ENCODE data around the gene MYCBP2.

DNA sequence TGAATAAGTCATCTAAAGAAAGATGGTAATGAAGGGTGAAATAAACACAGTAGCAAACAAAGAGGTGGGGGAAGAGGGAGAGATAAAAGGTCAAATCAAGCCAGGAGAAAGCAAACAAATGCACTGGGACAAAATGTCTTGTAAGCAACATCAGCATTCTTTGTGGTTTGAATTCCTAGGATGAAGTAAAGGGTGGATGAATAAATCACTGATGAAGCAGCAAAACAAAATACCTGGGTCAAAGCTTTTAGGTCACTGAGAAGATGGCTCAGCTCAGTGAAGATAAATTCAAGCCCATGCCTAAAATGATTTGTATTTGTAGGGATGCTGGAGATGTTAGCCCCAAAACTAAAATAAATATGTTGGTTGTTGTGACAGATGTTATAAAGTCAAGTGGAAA, 213.4 kb downstream of the MYCBP2 start:
- TF ChIP-seq, protein P1, sequence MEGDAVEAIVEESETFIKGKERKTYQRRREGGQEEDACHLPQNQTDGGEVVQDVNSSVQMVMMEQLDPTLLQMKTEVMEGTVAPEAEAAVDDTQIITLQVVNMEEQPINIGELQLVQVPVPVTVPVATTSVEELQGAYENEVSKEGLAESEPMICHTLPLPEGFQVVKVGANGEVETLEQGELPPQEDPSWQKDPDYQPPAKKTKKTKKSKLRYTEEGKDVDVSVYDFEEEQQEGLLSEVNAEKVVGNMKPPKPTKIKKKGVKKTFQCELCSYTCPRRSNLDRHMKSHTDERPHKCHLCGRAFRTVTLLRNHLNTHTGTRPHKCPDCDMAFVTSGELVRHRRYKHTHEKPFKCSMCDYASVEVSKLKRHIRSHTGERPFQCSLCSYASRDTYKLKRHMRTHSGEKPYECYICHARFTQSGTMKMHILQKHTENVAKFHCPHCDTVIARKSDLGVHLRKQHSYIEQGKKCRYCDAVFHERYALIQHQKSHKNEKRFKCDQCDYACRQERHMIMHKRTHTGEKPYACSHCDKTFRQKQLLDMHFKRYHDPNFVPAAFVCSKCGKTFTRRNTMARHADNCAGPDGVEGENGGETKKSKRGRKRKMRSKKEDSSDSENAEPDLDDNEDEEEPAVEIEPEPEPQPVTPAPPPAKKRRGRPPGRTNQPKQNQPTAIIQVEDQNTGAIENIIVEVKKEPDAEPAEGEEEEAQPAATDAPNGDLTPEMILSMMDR (conservative IDR thresholded peaks at IDR 0.05; ENCODE audit: low read depth, low read length), result no peak
- TF ChIP-seq EZH2 (IDR thresholded peaks at IDR 0.05; ENCODE audit: borderline replicate concordance, low read depth, low read length, poor library complexity, severe bottlenecking), result no peak
